K562 (cell line): ENCODE data around the gene KRI1. TPM values are rescaled to one million over a fixed set of nuclear protein-coding genes. Genes with fewer than 3 reads are reported as not detected.
"Not testable (repeated sequence)": the region's sequence is repeated elsewhere in the genome, so short reads cannot be mapped to it uniquely, and the experiment has no call there.

Source experiments
- ATAC-seq: fragments of 200-7000 bp; cut with Tn5 transposase; 3 replicates; pipeline ENCODE4 v1.9.1; 2020; ENCODE audit warnings: moderate library complexity
- BruUV-seq: library from RNA; stranded (reverse); fragments of 400-500 nt; replicated peaks from 2 replicates; lab custom pipeline; 2021; lab: Mats Ljungman, UMichigan
- CTCF ChIA-PET: fragments of 300-600 bp; formaldehyde crosslinking; extraction: SDS; loops from one replicate; lab custom pipeline; 2021; ENCODE audit warnings: low intra/inter-chr PET ratio; lab: Yijun Ruan, JAX
- POLR2A ChIA-PET: fragments of 300-600, 350-650 bp; sonication (Branson Sonifier 250); formaldehyde crosslinking; extraction: SDS; loops from one replicate; lab custom pipeline; 2021; ENCODE audit warnings: antibody characterized with exemption, inconsistent platforms; lab: Yijun Ruan, JAX
- DNase-seq, 4 experiments: peaks; one replicate each; pipeline versions ENCODE4 v3.0.0 to v3.0.0-alpha.2; 2011 to 2018; ENCODE audit warnings: low spot score in 3 of 4, mixed read lengths in 3 of 4; ENCODE audit errors: extremely low read depth in 1 of 4
- FAIRE-seq: peaks from 2 replicates; lab custom pipeline; 2011; peaks lifted over from hg19 to GRCh38; lab: Jason Lieb, UNC
- H2AFZ ChIP-seq: 2 replicates; pipeline ENCODE4 v1.6.0; 2011; ENCODE audit warnings: low read depth, low read length, control low read depth, inconsistent platforms
- H3K27ac ChIP-seq: fragments of 200-600 bp; 3 replicates; pipeline ENCODE4 v1.8.0; 2011; ENCODE audit warnings: low read depth, mild to moderate bottlenecking, control low read depth, inconsistent platforms, low read length, moderate library complexity, mixed read lengths; ENCODE audit errors: extremely low read depth
- H3K27me3 ChIP-seq, 2 experiments: fragments of 300-600 bp in 1 of 2; 2 replicates in 1 of 2; 3 replicates in 1 of 2; pipeline versions ENCODE4 v1.6.0 to v1.8.0; 2011; ENCODE audit warnings: inconsistent platforms in 2 of 2, low read length in 2 of 2, mild to moderate bottlenecking in 1 of 2, mixed read lengths in 1 of 2, moderate library complexity in 1 of 2; ENCODE audit not compliant: control insufficient read depth in 2 of 2, insufficient read depth in 2 of 2
- H3K36me3 ChIP-seq: fragments of 300-600 bp; 3 replicates; pipeline ENCODE4 v1.8.0; 2011; ENCODE audit warnings: mild to moderate bottlenecking, low read length, inconsistent platforms; ENCODE audit not compliant: control insufficient read depth, insufficient read depth
- H3K4me1 ChIP-seq, 2 experiments: fragments of 200-600 bp in 1 of 2; replicated peaks in 1 of 2; 2 replicates in 1 of 2; 3 replicates in 1 of 2; pipeline versions ENCODE4 v1.5.1 to v1.8.0; 2011; ENCODE audit warnings: inconsistent platforms in 2 of 2, low read length in 2 of 2, mild to moderate bottlenecking in 1 of 2, mixed read lengths in 1 of 2, moderate library complexity in 1 of 2; ENCODE audit not compliant: control insufficient read depth in 2 of 2, insufficient read depth in 2 of 2
- H3K4me2 ChIP-seq: 2 replicates; pipeline ENCODE4 v1.6.1; 2011; ENCODE audit warnings: low read length, control low read depth, inconsistent platforms, mixed read lengths; ENCODE audit not compliant: insufficient read depth
- H3K4me3 ChIP-seq: fragments of 200-600 bp; sonication (generic), shearing (Covaris generic); 2 replicates; pipeline ENCODE4 v1.5.1; 2016; ENCODE audit warnings: control low read depth, inconsistent platforms
- H3K79me2 ChIP-seq: fragments of 200-600 bp; 3 replicates; pipeline ENCODE4 v1.8.0; 2011; ENCODE audit warnings: low read length, inconsistent platforms; ENCODE audit not compliant: control insufficient read depth, insufficient read depth
- H3K9ac ChIP-seq, 2 experiments: 2 replicates each; pipeline versions ENCODE4 v1.6.0 to v1.6.1; 2011; ENCODE audit warnings: low read depth in 2 of 2, low read length in 2 of 2, control low read depth in 1 of 2, inconsistent platforms in 1 of 2, mild to moderate bottlenecking in 1 of 2, mixed read lengths in 1 of 2; ENCODE audit not compliant: insufficient read depth in 1 of 2
- H3K9me1 ChIP-seq: one replicate; pipeline ENCODE4 v1.6.0; 2011; ENCODE audit warnings: inconsistent platforms, mild to moderate bottlenecking, low read length, moderate library complexity; ENCODE audit not compliant: control insufficient read depth, insufficient read depth
- H3K9me3 ChIP-seq: replicated peaks from 2 replicates; pipeline ENCODE4 v1.5.1; 2011; ENCODE audit warnings: low read depth, low read length, inconsistent platforms; ENCODE audit not compliant: control insufficient read depth, insufficient read depth
- H4K20me1 ChIP-seq: replicated peaks from 2 replicates; pipeline ENCODE4 v1.6.1; 2011; ENCODE audit warnings: low read length, inconsistent platforms, mixed read lengths; ENCODE audit not compliant: control insufficient read depth, insufficient read depth
- BCOR ChIP-seq: fragments of 450-650 bp; IDR thresholded peaks from 2 replicates; pipeline ENCODE4 v1.6.1; 2016
- HDAC2 ChIP-seq: fragments of 450-650 bp; IDR thresholded peaks from 2 replicates; pipeline ENCODE4 v1.6.1; 2016; ENCODE audit warnings: mild to moderate bottlenecking
- KDM1A ChIP-seq, 2 experiments: fragments of 450-650 bp; IDR thresholded peaks; 2 replicates each; pipeline ENCODE4 v1.6.1; 2016; ENCODE audit warnings: mild to moderate bottlenecking in 2 of 2
- RBM25 ChIP-seq: fragments of 200-400 bp; formaldehyde crosslinking; IDR thresholded peaks from 2 replicates; pipeline ENCODE4 v1.6.1; 2018; ENCODE audit warnings: low read length, low read depth, moderate library complexity; ENCODE audit not compliant: severe bottlenecking
- WGBS: fragments of 100-300 bp; shearing (Covaris generic); methylation state at CpG from one replicate; pipeline ENCODE4 v1.1.6; 2016; ENCODE audit warnings: low coverage, mixed read lengths; ENCODE audit not compliant: insufficient coverage; ENCODE audit errors: missing lambda C conversion rate; 5-methylcytosine and 5-hydroxymethylcytosine counted together
- in situ Hi-C: fragments of 300-500 bp; cut with MboI; formaldehyde crosslinking; loops from 4 replicates; pipeline ENCODE4 v1.15.0; 2018; ENCODE audit warnings: inconsistent platforms, mixed read lengths
- intact Hi-C: fragments of 100-400 bp; cut with micrococcal nuclease; formaldehyde crosslinking; loops from 2 replicates; pipeline ENCODE4 v1.14.2; 2022
- polyA plus RNA-seq, 8 experiments: library from polyadenylated mRNA; depleted of rRNA in 4 of 8; stranded (reverse) in 5 of 8; unstranded in 3 of 8; fragments of >200 nt; fragmentation: Nextera tagmentation in 2 of 8; fragmentation: Illumina TruSeq in 1 of 8; extraction: Ambion mirVana in 2 of 8; extraction: Trizol in 1 of 8; gene quantifications; 2 replicates each; pipeline versions ENCODE4 v1.2.1 to v1.2.3, GENCODE V29; 2011 to 2014; ENCODE audit warnings: inconsistent platforms in 1 of 8, missing spikeins in 1 of 8
- total RNA-seq, 7 experiments: library from RNA; depleted of rRNA in 6 of 7; stranded (reverse); fragments of >200 nt in 6 of 7; fragmentation: Illumina TruSeq in 2 of 7; extraction: Trizol in 2 of 7; gene quantifications; 2 replicates each; pipeline versions ENCODE4 v1.2.1 to v1.2.3, GENCODE V29; 2011 to 2021; ENCODE audit warnings: low replicate concordance in 1 of 7

Gene KRI1
- total and polyA plus RNA-seq, 9 of the 15 experiments (the other 6 are each of a cell fraction or from before 2014, with no cell fraction given), result 1.1 to 50.7 (median 24.7) TPM

GRCh38 chr19:10573793-10574192 lies 8.0 kb upstream of the KRI1 start:
- H4K20me1 ChIP-seq, H3K4me3 ChIP-seq, DNase-seq, H3K27me3 ChIP-seq, H3K9me1 ChIP-seq, CTCF ChIA-PET, ATAC-seq, H3K27ac ChIP-seq, FAIRE-seq, H3K4me2 ChIP-seq, H2AFZ ChIP-seq, BruUV-seq, H3K9me3 ChIP-seq, H3K79me2 ChIP-seq, H3K36me3 ChIP-seq, H3K9ac ChIP-seq: not testable (repeated sequence)
- POLR2A ChIA-PET, result interaction anchor here (0.6 to 1.0 kb wide), 3 partner anchors 70 to 485 kb away, joined by 3 read pairs; no protein-coding TSS in a partner anchor
- intact Hi-C loops, result loop anchor here (5.0 kb wide), 1 partner anchor 171 kb away; the partner anchor contains the start of gene CDC37
- H3K4me1 ChIP-seq, result peaks cover 10 to 29% of the 10 kb centered on the region in 2 experiments; a peak in 4 of 5 replicates
- in situ Hi-C loops, result loop anchor here (5.0 kb wide), 1 partner anchor 166 kb away; no protein-coding TSS in a partner anchor
- WGBS, result 55% methylated on average over 6 of the region's 6 CpGs
- TF ChIP-seq BCOR, result peak; percentile 87
- 0 out of 2 replicates have a peak, but pooled peaks have one; percentile 33 for TF ChIP-seq HDAC2
- TF ChIP-seq KDM1A (IDR thresholded peaks at IDR 0.05), result peak; percentile 34 to 54; a peak in 3 of 4 replicates
- peak; percentile 73 for TF ChIP-seq RBM25
